Right lung (tissue), 10 donors: Measurements from ENCODE around the gene DENND6A. TPM values are rescaled to one million over a fixed set of nuclear protein-coding genes. Genes with fewer than 3 reads are reported as not detected.
"Not testable (repeated sequence)": the region's sequence is repeated elsewhere in the genome, so short reads cannot be mapped to it uniquely, and the experiment has no call there.

Experiments
- DNase-seq, 2 donors: peaks; one replicate each; pipeline ENCODE4 v3.0.0-alpha.2; 2013
- long read RNA-seq, 8 donors: transcript quantifications; one replicate each; lab custom pipeline, GENCODE V29; 2026
- polyA plus RNA-seq, 5 donors: library from polyadenylated mRNA; unstranded; fragments of 120-200 nt; gene quantifications; one replicate each; pipeline versions ENCODE4 v1.2.1 to v1.2.3, GENCODE V29; 2013; ENCODE audit warnings: inconsistent platforms in 1 of 5, low replicate concordance in 1 of 5; ENCODE audit not compliant: insufficient read length in 5 of 5, insufficient read depth in 1 of 5

The DENND6A gene
- polyA plus RNA-seq: 10 to 100 TPM; 22.2 to 33.9 (median 29.1) TPM
- long read RNA-seq, donor 1, partial matches to known transcripts: 0 of 1 reads
- long read RNA-seq, donor 1, other reads (novel, unspliced or antisense): 0 of 1 reads
- long read RNA-seq, donor 2: 0 reads
- long read RNA-seq, donor 3, partial matches to known transcripts: 0 of 1 reads
- long read RNA-seq, donor 3, other reads (novel, unspliced or antisense): 0 of 1 reads
- long read RNA-seq, donor 4, full-length matches to known transcripts: 1 of 1 reads
- long read RNA-seq, donor 4, partial matches to known transcripts: 0 of 1 reads
- long read RNA-seq, donor 4, other reads (novel, unspliced or antisense): 0 of 1 reads
- long read RNA-seq, donor 5, full-length matches to known transcripts: 2 of 2 reads
- long read RNA-seq, donor 5, partial matches to known transcripts: 0 of 2 reads
- long read RNA-seq, donor 5, other reads (novel, unspliced or antisense): 0 of 2 reads
- long read RNA-seq, donor 6: 0 reads
- long read RNA-seq, donor 7: 0 reads
- long read RNA-seq, donor 8, partial matches to known transcripts: 0 of 1 reads
- long read RNA-seq, donor 8, other reads (novel, unspliced or antisense): 0 of 1 reads

GRCh38 chr3:57692396-57693147, at the start of gene DENND6A:
TSS of gene DENND6A (minus strand) at chr3:57693077. CDS start at chr3:57693018, 59 bp downstream.
- peak; percentile 94 for DNase-seq

GRCh38 chr3:57740027-57740426, 47.1 kb upstream of the DENND6A start:
- no peak for DNase-seq

GRCh38 chr3:57738391-57738790, 45.5 kb upstream of the DENND6A start:
- DNase-seq: peak in 1 of 2 donors; percentile 36

GRCh38 chr3:57737840-57738239, 45.0 kb upstream of the DENND6A start:
- no peak for DNase-seq

GRCh38 chr3:57735405-57735804, 42.5 kb upstream of the DENND6A start:
- DNase-seq: no peak

GRCh38 chr3:57733790-57734189, 40.9 kb upstream of the DENND6A start:
- no peak for DNase-seq

- no peak for DNase-seq
These were observed 38.4 kb upstream of the DENND6A start for GRCh38 chr3:57731311-57731710.

GRCh38 chr3:57730682-57731081, 37.8 kb upstream of the DENND6A start:
- DNase-seq: no peak

GRCh38 chr3:57729334-57730045, 36.6 kb upstream of the DENND6A start:
- no peak for DNase-seq

GRCh38 chr3:57727106-57727505, 34.2 kb upstream of the DENND6A start:
- DNase-seq: no peak

- DNase-seq: peak in 1 of 2 donors; percentile 18
These were observed 33.5 kb upstream of the DENND6A start for GRCh38 chr3:57726397-57726796.

GRCh38 chr3:57718118-57718517, 25.2 kb upstream of the DENND6A start:
- no peak for DNase-seq

GRCh38 chr3:57717205-57717868, 24.5 kb upstream of the DENND6A start:
- no peak for DNase-seq

- DNase-seq: no peak
These were observed 22.8 kb upstream of the DENND6A start for GRCh38 chr3:57715686-57716085.

GRCh38 chr3:57709559-57709958, 16.7 kb upstream of the DENND6A start:
- DNase-seq: no peak

GRCh38 chr3:57709031-57709430, 16.2 kb upstream of the DENND6A start:
- no peak for DNase-seq

GRCh38 chr3:57706462-57706861, 13.6 kb upstream of the DENND6A start:
- DNase-seq: no peak

- DNase-seq: not testable (repeated sequence)
These were observed 12.5 kb upstream of the DENND6A start for GRCh38 chr3:57705351-57705750.

GRCh38 chr3:57701781-57702180, 8.9 kb upstream of the DENND6A start:
- no peak for DNase-seq

GRCh38 chr3:57700737-57701136, 7.9 kb upstream of the DENND6A start:
- DNase-seq: no peak

- DNase-seq: no peak
These were observed 6.7 kb upstream of the DENND6A start for GRCh38 chr3:57699591-57699990.
